ENCODE results near the gene LIMA1.
"Not testable (repeated sequence)": the region's sequence is repeated elsewhere in the genome, so short reads cannot be mapped to it uniquely, and the experiment has no call there.

The LIMA1 gene

GRCh38 chr12:50285253-50285652 lies 1.9 kb upstream of the LIMA1 start:
- DNase-seq = no peak

GRCh38 chr12:50282721-50283228 lies 545 bp downstream of the LIMA1 start:
- DNase-seq = peak in 1 of 5 experiments; percentile 24

- no peak for DNase-seq
These were observed 3.8 kb downstream of the LIMA1 start for GRCh38 chr12:50279501-50279900.

GRCh38 chr12:50276912-50277671 lies 6.2 kb downstream of the LIMA1 start:
- no peak for DNase-seq

- DNase-seq = no peak
These were observed 7.3 kb downstream of the LIMA1 start for GRCh38 chr12:50276068-50276467.

GRCh38 chr12:50275556-50275955 lies 7.8 kb downstream of the LIMA1 start:
- peak in 1 of 5 experiments; percentile 28 for DNase-seq

GRCh38 chr12:50275127-50275526 lies 8.2 kb downstream of the LIMA1 start:
- DNase-seq = not testable (repeated sequence)

GRCh38 chr12:50271724-50272247 lies 11.5 kb downstream of the LIMA1 start:
- DNase-seq = no peak

- no peak for DNase-seq
These were observed 14.8 kb downstream of the LIMA1 start for GRCh38 chr12:50268482-50268881.

GRCh38 chr12:50265770-50266524 lies 17.4 kb downstream of the LIMA1 start:
- no peak for DNase-seq

- no peak for DNase-seq
These were observed 19.5 kb downstream of the LIMA1 start for GRCh38 chr12:50263832-50264231.

- no peak for DNase-seq
These were observed 21.7 kb downstream of the LIMA1 start for GRCh38 chr12:50261654-50262053.

- DNase-seq = no peak
These were observed 25.2 kb downstream of the LIMA1 start for GRCh38 chr12:50258167-50258551.

GRCh38 chr12:50257236-50258166 lies 25.8 kb downstream of the LIMA1 start:
- no peak for DNase-seq

- no peak for DNase-seq
These were observed 26.6 kb downstream of the LIMA1 start for GRCh38 chr12:50256761-50257160.

- DNase-seq = no peak
These were observed 30.2 kb downstream of the LIMA1 start for GRCh38 chr12:50252977-50253602.

GRCh38 chr12:50251619-50252252 lies 31.6 kb downstream of the LIMA1 start:
- peak in 1 of 5 experiments; percentile 77 for DNase-seq

GRCh38 chr12:50249464-50250182 lies 33.7 kb downstream of the LIMA1 start:
- DNase-seq = peak in 1 of 5 experiments; percentile 65

- no peak for DNase-seq
These were observed 34.4 kb downstream of the LIMA1 start for GRCh38 chr12:50248883-50249282.

- no peak for DNase-seq
These were observed 34.9 kb downstream of the LIMA1 start for GRCh38 chr12:50248411-50248810.

- DNase-seq = not testable (repeated sequence)
These were observed 35.7 kb downstream of the LIMA1 start for GRCh38 chr12:50247665-50248064.

Data from T-helper 2 cell (primary cell).